Thyroid gland (tissue), 4 donors: ENCODE results near the gene SLC25A21. TPM values are rescaled to one million over a fixed set of nuclear protein-coding genes. Genes with fewer than 3 reads are reported as not detected.

ENCODE experiments used
- DNase-seq, 2 donors: peaks; one replicate each; pipeline ENCODE4 v3.0.0-alpha.2; 2019
- H3K27ac ChIP-seq, 3 donors: fragments of 200-600 bp; sonication (generic); 1 replicate in 2 of 3; 2 replicates in 1 of 3; pipeline ENCODE4 v1.5.1; 2016 to 2019; ENCODE audit warnings: mild to moderate bottlenecking in 1 of 3, moderate library complexity in 1 of 3
- H3K27me3 ChIP-seq: fragments of 200-600 bp; sonication (generic); one replicate; pipeline ENCODE4 v1.5.1; 2019
- H3K36me3 ChIP-seq, 2 donors: fragments of 200-600 bp; sonication (generic); one replicate each; pipeline ENCODE4 v1.5.1; 2016 to 2019
- H3K4me1 ChIP-seq, 2 donors: fragments of 200-600 bp; sonication (generic); one replicate each; pipeline ENCODE4 v1.5.1; 2017 to 2019
- H3K4me3 ChIP-seq, 3 donors: fragments of 200-600 bp; sonication (generic); replicated peaks in 1 of 3; 1 replicate in 2 of 3; 2 replicates in 1 of 3; pipeline ENCODE4 v1.5.1; 2016; ENCODE audit warnings: mild to moderate bottlenecking in 1 of 3
- H3K9me3 ChIP-seq: fragments of 200-600 bp; sonication (generic); one replicate; pipeline ENCODE4 v1.5.1; 2017
- POLR2A ChIP-seq, 2 donors: fragments of 450-650 bp; IDR thresholded peaks; one replicate each; pipeline ENCODE4 v1.6.1; 2017; ENCODE audit warnings: antibody characterized with exemption in 2 of 2, mild to moderate bottlenecking in 2 of 2, moderate library complexity in 1 of 2
- WGBS, 2 donors: methylation state at CpG; one replicate each; pipeline ENCODE4 v1.1.5; 2017; 5-methylcytosine and 5-hydroxymethylcytosine counted together
- intact Hi-C: fragments of 100-400 bp; cut with DNase I; formaldehyde crosslinking; loops from one replicate; pipeline ENCODE4 v1.15.1; 2023
- total RNA-seq, 4 donors: library from RNA; depleted of rRNA; stranded (reverse); fragments of >200 nt; gene quantifications; one replicate each; pipeline ENCODE4 v1.2.3, GENCODE V29; 2016
- TF ChIP-seq, protein P1 (sequence below), 6 experiments: fragments of 200-600 bp in 3 of 6; fragments of 450-650 bp in 3 of 6; sonication (generic) in 3 of 6; IDR thresholded peaks; one replicate each; pipeline ENCODE4 v1.5.1; 2016 to 2019; ENCODE audit warnings: antibody characterized with exemption in 6 of 6, mild to moderate bottlenecking in 2 of 6, inconsistent platforms in 1 of 6, moderate library complexity in 1 of 6

Gene SLC25A21
- total RNA-seq, 4 donors from 2014 or later = 0.29 to 1.4 (median 0.60) TPM

GRCh38 chr14:36944307-36945010 is 227.9 kb downstream of the SLC25A21 start:
- 89% methylated on average over 5 of the region's 5 CpGs for WGBS, 2 donors
- Histone ChIP-seq H3K4me3 (no peak overlapping the region), H3K9me3 (no peaks in the 10 kb centered on the region), H3K27me3 (no peaks in the 10 kb centered on the region), H3K36me3 (no peaks in the 10 kb centered on the region), H3K4me1 (no peaks in the 10 kb centered on the region), H3K27ac (no peak overlapping the region)
- TF ChIP-seq POLR2A (IDR thresholded peaks at IDR 0.05) = no peak
- TF ChIP-seq, protein P1, sequence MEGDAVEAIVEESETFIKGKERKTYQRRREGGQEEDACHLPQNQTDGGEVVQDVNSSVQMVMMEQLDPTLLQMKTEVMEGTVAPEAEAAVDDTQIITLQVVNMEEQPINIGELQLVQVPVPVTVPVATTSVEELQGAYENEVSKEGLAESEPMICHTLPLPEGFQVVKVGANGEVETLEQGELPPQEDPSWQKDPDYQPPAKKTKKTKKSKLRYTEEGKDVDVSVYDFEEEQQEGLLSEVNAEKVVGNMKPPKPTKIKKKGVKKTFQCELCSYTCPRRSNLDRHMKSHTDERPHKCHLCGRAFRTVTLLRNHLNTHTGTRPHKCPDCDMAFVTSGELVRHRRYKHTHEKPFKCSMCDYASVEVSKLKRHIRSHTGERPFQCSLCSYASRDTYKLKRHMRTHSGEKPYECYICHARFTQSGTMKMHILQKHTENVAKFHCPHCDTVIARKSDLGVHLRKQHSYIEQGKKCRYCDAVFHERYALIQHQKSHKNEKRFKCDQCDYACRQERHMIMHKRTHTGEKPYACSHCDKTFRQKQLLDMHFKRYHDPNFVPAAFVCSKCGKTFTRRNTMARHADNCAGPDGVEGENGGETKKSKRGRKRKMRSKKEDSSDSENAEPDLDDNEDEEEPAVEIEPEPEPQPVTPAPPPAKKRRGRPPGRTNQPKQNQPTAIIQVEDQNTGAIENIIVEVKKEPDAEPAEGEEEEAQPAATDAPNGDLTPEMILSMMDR (IDR thresholded peaks at IDR 0.05) = no peak
- intact Hi-C loops = no loop called here
- no peak for DNase-seq

- WGBS, 2 donors = 84 to 87% methylated on average over 4 of the region's 4 CpGs
- no peaks in the 10 kb centered on the region for H3K36me3 ChIP-seq
- H3K4me3 ChIP-seq = no peak overlapping the region
- intact Hi-C loops = no loop called here
- H3K27me3 ChIP-seq = no peaks in the 10 kb centered on the region
- H3K4me1 ChIP-seq = no peaks in the 10 kb centered on the region
- DNase-seq = no peak
- TF ChIP-seq, protein P1 (IDR thresholded peaks at IDR 0.05) = no peak
- TF ChIP-seq POLR2A (IDR thresholded peaks at IDR 0.05) = no peak
- no peak overlapping the region for H3K27ac ChIP-seq
- no peaks in the 10 kb centered on the region for H3K9me3 ChIP-seq
These were observed 229.7 kb downstream of the SLC25A21 start for GRCh38 chr14:36942522-36943245.

DNA sequence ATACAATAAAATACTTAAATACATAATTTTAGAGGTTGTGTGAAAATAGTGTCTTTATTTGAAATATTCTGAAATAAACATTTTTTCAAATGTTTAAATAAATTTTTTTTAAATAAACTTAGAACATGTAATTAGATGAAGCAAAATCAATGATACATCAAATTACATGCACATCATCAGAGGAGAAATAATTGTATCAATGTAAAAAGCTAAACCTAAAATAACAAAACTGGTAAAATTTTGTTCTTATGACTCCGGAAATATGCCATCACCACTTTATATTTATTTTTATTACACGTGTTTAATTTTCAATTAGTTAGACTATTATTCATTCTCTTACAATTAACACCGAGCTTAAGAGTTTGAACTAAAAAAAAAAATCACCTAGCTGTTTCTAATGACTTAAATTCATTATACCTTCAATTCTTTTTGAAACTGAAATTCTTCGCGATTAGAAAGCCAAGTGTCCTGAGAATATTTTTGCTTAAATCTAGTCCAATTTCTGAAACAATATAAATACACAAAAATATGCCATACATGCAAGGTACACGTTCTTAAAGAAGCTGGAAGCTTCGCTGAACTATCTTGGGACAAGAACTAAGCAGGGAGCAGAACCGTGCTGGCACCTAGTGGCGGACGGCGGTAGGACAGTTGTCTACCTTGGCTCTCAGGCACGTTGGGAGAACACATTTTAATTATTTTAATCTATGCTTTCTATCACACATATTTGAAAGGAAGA is 230.5 kb downstream of the SLC25A21 start:
- intact Hi-C loops = no loop called here
- TF ChIP-seq, protein P1 (IDR thresholded peaks at IDR 0.05) = peak; percentile 61 to 97 (median 84)
- TF ChIP-seq POLR2A (IDR thresholded peaks at IDR 0.05) = no peak
- Histone ChIP-seq H3K4me1 (no peaks in the 10 kb centered on the region), H3K27ac (no peak overlapping the region), H3K4me3 (no peak overlapping the region), H3K27me3 (no peaks in the 10 kb centered on the region), H3K36me3 (no peaks in the 10 kb centered on the region), H3K9me3 (no peaks in the 10 kb centered on the region)
- peak; percentile 75 for DNase-seq
- WGBS, 2 donors = 14% methylated on average over 12 of the region's 12 CpGs

- intact Hi-C loops = no loop called here
- 87 to 88% methylated on average over 4 of the region's 4 CpGs for WGBS, 2 donors
- H3K27ac ChIP-seq = no peak overlapping the region
These were observed 231.9 kb downstream of the SLC25A21 start for GRCh38 chr14:36940476-36940875.

More at GRCh38 chr14:36940476-36940875, 231.9 kb downstream of the SLC25A21 start:
- TF ChIP-seq, protein P1 (IDR thresholded peaks at IDR 0.05) = no peak
- no peak for TF ChIP-seq POLR2A (IDR thresholded peaks at IDR 0.05)
- Histone ChIP-seq H3K4me3 (no peak overlapping the region), H3K9me3 (no peaks in the 10 kb centered on the region), H3K4me1 (no peaks in the 10 kb centered on the region), H3K36me3 (no peaks in the 10 kb centered on the region), H3K27me3 (no peaks in the 10 kb centered on the region)
- DNase-seq = no peak
